Heart left ventricle (tissue), 13 donors: Measurements from ENCODE around the gene ZNF668.

Experiments used
- POLR2A ChIP-seq, 2 donors: fragments of 450-650 bp; IDR thresholded peaks; one replicate each; pipeline ENCODE4 v1.6.1; 2017; ENCODE audit warnings: antibody characterized with exemption in 2 of 2, mild to moderate bottlenecking in 2 of 2, moderate library complexity in 2 of 2
- TF ChIP-seq, protein P1 (sequence below), 12 donors: fragments of 200-600 bp; sonication (generic) in 4 of 12; IDR thresholded peaks; one replicate each; pipeline versions ENCODE4 v1.5.0 to v1.8.0; 2018 to 2022; ENCODE audit warnings: antibody characterized with exemption in 12 of 12, mild to moderate bottlenecking in 5 of 12
- donor health status: ischemic (EF 13 %, LVEDD 7.1; RV severe dilation, severe dysfunction).
- donor health status: DM: no; HTN: yes; CAD: no.
- donor health status: DM: no; HTN: no; CAD: no.
- donor health status: ischemic (EF 25% LVEDD 6.9; RV normal size, moderate dysfunction).
- donor health status: ischemic (EF 25% LVEDD 5.7; RV mildly dilated, moderate dysfunction).
- donor health status: ischemic (EF 35%, LVEDD 5.7; RV mildly dilated, moderate dysfunction).
- donor health status: nonischemic (EF 11% LVEDD 7.7; RV severe dilation, severe dysfunction).
- donor health status: DM: yes; HTN: yes; CAD: no.
- donor health status: PGD.
- donor health status: ischemic (EF 29% LVEDD 5.4; RV normal size, mild dysfunction).
- donor health status: nonischemic (EF 23%, LVEDD 6.1; RV moderate dilation, normal function).

DNA sequence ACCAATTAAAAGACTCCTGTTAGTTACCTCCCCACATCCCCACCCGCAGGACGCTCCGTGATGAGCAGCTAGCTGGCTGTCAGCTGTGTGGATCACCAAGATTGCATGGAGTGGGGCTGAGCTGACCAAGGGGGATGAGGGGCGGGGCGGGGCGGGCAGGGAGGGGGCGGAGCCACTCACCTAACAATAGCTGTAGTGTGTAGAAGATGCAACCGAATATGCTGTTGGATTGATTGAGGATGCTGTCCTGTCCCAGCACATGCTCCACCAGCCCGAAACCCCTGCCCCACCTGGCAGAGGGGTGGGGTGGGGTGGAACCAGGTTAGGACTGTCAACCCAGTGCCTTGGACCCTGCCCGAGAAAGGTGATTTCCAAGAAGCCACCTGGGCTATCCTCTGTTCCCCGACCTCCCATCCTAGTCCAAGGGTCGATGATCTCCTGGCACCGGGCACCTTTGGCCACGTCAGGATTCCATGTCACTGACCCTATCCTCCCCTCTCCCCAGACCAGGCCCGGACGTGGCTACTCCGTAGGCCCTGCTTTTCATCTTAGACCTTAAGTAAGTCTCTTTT, 19.2 kb upstream of the ZNF668 start:
- TF ChIP-seq, protein P1, sequence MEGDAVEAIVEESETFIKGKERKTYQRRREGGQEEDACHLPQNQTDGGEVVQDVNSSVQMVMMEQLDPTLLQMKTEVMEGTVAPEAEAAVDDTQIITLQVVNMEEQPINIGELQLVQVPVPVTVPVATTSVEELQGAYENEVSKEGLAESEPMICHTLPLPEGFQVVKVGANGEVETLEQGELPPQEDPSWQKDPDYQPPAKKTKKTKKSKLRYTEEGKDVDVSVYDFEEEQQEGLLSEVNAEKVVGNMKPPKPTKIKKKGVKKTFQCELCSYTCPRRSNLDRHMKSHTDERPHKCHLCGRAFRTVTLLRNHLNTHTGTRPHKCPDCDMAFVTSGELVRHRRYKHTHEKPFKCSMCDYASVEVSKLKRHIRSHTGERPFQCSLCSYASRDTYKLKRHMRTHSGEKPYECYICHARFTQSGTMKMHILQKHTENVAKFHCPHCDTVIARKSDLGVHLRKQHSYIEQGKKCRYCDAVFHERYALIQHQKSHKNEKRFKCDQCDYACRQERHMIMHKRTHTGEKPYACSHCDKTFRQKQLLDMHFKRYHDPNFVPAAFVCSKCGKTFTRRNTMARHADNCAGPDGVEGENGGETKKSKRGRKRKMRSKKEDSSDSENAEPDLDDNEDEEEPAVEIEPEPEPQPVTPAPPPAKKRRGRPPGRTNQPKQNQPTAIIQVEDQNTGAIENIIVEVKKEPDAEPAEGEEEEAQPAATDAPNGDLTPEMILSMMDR (IDR thresholded peaks at IDR 0.05), result no peak
- no peak for TF ChIP-seq POLR2A (IDR thresholded peaks at IDR 0.05)
